ENCODE data around the gene TIGD3. TPM values are rescaled to one million over a fixed set of nuclear protein-coding genes. Genes with fewer than 3 reads are reported as not detected.

TIGD3 gene
- total and polyA plus RNA-seq, 2 of the 8 experiments (the other 6 are each of a cell fraction or from before 2014, with no cell fraction given): 1.1 to 1.3 TPM

- TF ChIP-seq CHD2 (IDR thresholded peaks at IDR 0.05; ENCODE audit: low read length) (no peak), USF2 (IDR thresholded peaks at IDR 0.05; ENCODE audit: low read length) (no peak), PHF8 (conservative IDR thresholded peaks at IDR 0.05; ENCODE audit: low read depth, low read length) (no peak), CBX8 (IDR thresholded peaks at IDR 0.05; ENCODE audit: borderline replicate concordance, low read depth, low read length) (no peak), FOSL1 (IDR thresholded peaks at IDR 0.05; ENCODE audit: insufficient read depth, low read depth, low read length) (no peak), TAF1 (IDR thresholded peaks at IDR 0.05; ENCODE audit: low read depth, low read length) (no peak), TCF12 (IDR thresholded peaks at IDR 0.05; ENCODE audit: low read depth, low read length) (no peak), E2F6 (IDR thresholded peaks at IDR 0.05) (no peak), KDM1A (IDR thresholded peaks at IDR 0.05; ENCODE audit: borderline replicate concordance, low read length) (no peak), GABPA (IDR thresholded peaks at IDR 0.05; ENCODE audit: borderline replicate concordance, insufficient read depth, low read length) (no peak)
Measured at GRCh38 chr11:65404638-65405339, 50.2 kb downstream of the TIGD3 start (continued).

Other genes starting within 250 kb of the TIGD3 start
- 40.1 and 42.4 TPM in 2 replicates for gene TM7SF2, start 242.9 kb upstream of the TIGD3 start, total RNA-seq (2021; fragmentation: NEBNext Ultra II Directional; extraction: Animal tissue kit (Norgen Biotek cat#: 25700))
- gene TM7SF2, start 242.9 kb upstream of the TIGD3 start, polyA plus RNA-seq (2011; rRNA removed): 96.0 and 141 TPM in 2 replicates
- 13.0 and 14.8 TPM in 2 replicates for gene ZNHIT2, start 237.1 kb upstream of the TIGD3 start, total RNA-seq (2021; fragmentation: NEBNext Ultra II Directional; extraction: Animal tissue kit (Norgen Biotek cat#: 25700))
- gene ZNHIT2, start 237.1 kb upstream of the TIGD3 start, polyA plus RNA-seq (2011; rRNA removed): 16.1 and 23.4 TPM in 2 replicates
- gene FAU, start 232.6 kb upstream of the TIGD3 start, total RNA-seq (2021; fragmentation: NEBNext Ultra II Directional; extraction: Animal tissue kit (Norgen Biotek cat#: 25700)): 860 and 896 TPM in 2 replicates
- 826 and 846 TPM in 2 replicates for gene FAU, start 232.6 kb upstream of the TIGD3 start, polyA plus RNA-seq (2011; rRNA removed)
- gene MRPL49, start 232.4 kb upstream of the TIGD3 start, total RNA-seq (2021; fragmentation: NEBNext Ultra II Directional; extraction: Animal tissue kit (Norgen Biotek cat#: 25700)): 54.0 and 55.3 TPM in 2 replicates
- gene MRPL49, start 232.4 kb upstream of the TIGD3 start, polyA plus RNA-seq (2011; rRNA removed): 77.8 and 84.8 TPM in 2 replicates
- 29.4 and 34.0 TPM in 2 replicates for gene SYVN1, start 220.2 kb upstream of the TIGD3 start, total RNA-seq (2021; fragmentation: NEBNext Ultra II Directional; extraction: Animal tissue kit (Norgen Biotek cat#: 25700))
- 27.8 and 37.5 TPM in 2 replicates for gene SYVN1, start 220.2 kb upstream of the TIGD3 start, polyA plus RNA-seq (2011; rRNA removed)
- not detected in 2 replicates for gene SPDYC, start 184.5 kb upstream of the TIGD3 start, total RNA-seq (2021; fragmentation: NEBNext Ultra II Directional; extraction: Animal tissue kit (Norgen Biotek cat#: 25700))
- 0.15 and 0.31 TPM in 2 replicates for gene SPDYC, start 184.5 kb upstream of the TIGD3 start, polyA plus RNA-seq (2011; rRNA removed)
- 194 and 200 TPM in 2 replicates for gene CAPN1, start 172.8 kb upstream of the TIGD3 start, total RNA-seq (2021; fragmentation: NEBNext Ultra II Directional; extraction: Animal tissue kit (Norgen Biotek cat#: 25700))
- gene CAPN1, start 172.8 kb upstream of the TIGD3 start, polyA plus RNA-seq (2011; rRNA removed): 233 and 337 TPM in 2 replicates
- gene POLA2, start 92.8 kb upstream of the TIGD3 start, total RNA-seq (2021; fragmentation: NEBNext Ultra II Directional; extraction: Animal tissue kit (Norgen Biotek cat#: 25700)): 31.2 and 34.6 TPM in 2 replicates
- gene POLA2, start 92.8 kb upstream of the TIGD3 start, polyA plus RNA-seq (2011; rRNA removed): 48.1 and 55.9 TPM in 2 replicates
- gene CDC42EP2, start 39.9 kb upstream of the TIGD3 start, total RNA-seq (2021; fragmentation: NEBNext Ultra II Directional; extraction: Animal tissue kit (Norgen Biotek cat#: 25700)): 11.7 and 11.8 TPM in 2 replicates
- 13.3 and 19.4 TPM in 2 replicates for gene CDC42EP2, start 39.9 kb upstream of the TIGD3 start, polyA plus RNA-seq (2011; rRNA removed)
- 67.2 and 79.2 TPM in 2 replicates for gene DPF2, start 20.9 kb upstream of the TIGD3 start, total RNA-seq (2021; fragmentation: NEBNext Ultra II Directional; extraction: Animal tissue kit (Norgen Biotek cat#: 25700))
- gene DPF2, start 20.9 kb upstream of the TIGD3 start, polyA plus RNA-seq (2011; rRNA removed): 53.6 and 88.1 TPM in 2 replicates
- gene SLC25A45, start 27.9 kb downstream of the TIGD3 start, total RNA-seq (2021; fragmentation: NEBNext Ultra II Directional; extraction: Animal tissue kit (Norgen Biotek cat#: 25700)): 0.54 and 0.61 TPM in 2 replicates
- gene SLC25A45, start 27.9 kb downstream of the TIGD3 start, polyA plus RNA-seq (2011; rRNA removed): 0.59 and 0.97 TPM in 2 replicates
- gene FRMD8, start 31.9 kb downstream of the TIGD3 start, total RNA-seq (2021; fragmentation: NEBNext Ultra II Directional; extraction: Animal tissue kit (Norgen Biotek cat#: 25700)): 16.7 and 19.2 TPM in 2 replicates
- 15.0 and 23.4 TPM in 2 replicates for gene FRMD8, start 31.9 kb downstream of the TIGD3 start, polyA plus RNA-seq (2011; rRNA removed)
- gene NEAT1, start 68.0 kb downstream of the TIGD3 start, total RNA-seq (2021; fragmentation: NEBNext Ultra II Directional; extraction: Animal tissue kit (Norgen Biotek cat#: 25700)): 10.4 and 10.7 TPM in 2 replicates
- gene NEAT1, start 68.0 kb downstream of the TIGD3 start, polyA plus RNA-seq (2011; rRNA removed): 1.6 and 2.4 TPM in 2 replicates
- 911 and 984 TPM in 2 replicates for gene MALAT1, start 144.3 kb downstream of the TIGD3 start, total RNA-seq (2021; fragmentation: NEBNext Ultra II Directional; extraction: Animal tissue kit (Norgen Biotek cat#: 25700))
- gene MALAT1, start 144.3 kb downstream of the TIGD3 start, polyA plus RNA-seq (2011; rRNA removed): 115 and 138 TPM in 2 replicates
- 59.4 and 59.8 TPM in 2 replicates for gene SCYL1, start 170.3 kb downstream of the TIGD3 start, total RNA-seq (2021; fragmentation: NEBNext Ultra II Directional; extraction: Animal tissue kit (Norgen Biotek cat#: 25700))
- gene SCYL1, start 170.3 kb downstream of the TIGD3 start, polyA plus RNA-seq (2011; rRNA removed): 77.7 and 111 TPM in 2 replicates
- 12.8 and 15.3 TPM in 2 replicates for gene LTBP3, start 203.6 kb downstream of the TIGD3 start, total RNA-seq (2021; fragmentation: NEBNext Ultra II Directional; extraction: Animal tissue kit (Norgen Biotek cat#: 25700))
- gene LTBP3, start 203.6 kb downstream of the TIGD3 start, polyA plus RNA-seq (2011; rRNA removed): 17.8 and 25.2 TPM in 2 replicates
- 53.4 and 56.1 TPM in 2 replicates for gene ZNRD2, start 215.7 kb downstream of the TIGD3 start, total RNA-seq (2021; fragmentation: NEBNext Ultra II Directional; extraction: Animal tissue kit (Norgen Biotek cat#: 25700))
- gene ZNRD2, start 215.7 kb downstream of the TIGD3 start, polyA plus RNA-seq (2011; rRNA removed): 125 and 148 TPM in 2 replicates
- gene FAM89B, start 217.8 kb downstream of the TIGD3 start, total RNA-seq (2021; fragmentation: NEBNext Ultra II Directional; extraction: Animal tissue kit (Norgen Biotek cat#: 25700)): 15.8 and 17.6 TPM in 2 replicates
- gene FAM89B, start 217.8 kb downstream of the TIGD3 start, polyA plus RNA-seq (2011; rRNA removed): 32.4 and 39.2 TPM in 2 replicates
- 6.6 and 7.9 TPM in 2 replicates for gene EHBP1L1, start 221.3 kb downstream of the TIGD3 start, total RNA-seq (2021; fragmentation: NEBNext Ultra II Directional; extraction: Animal tissue kit (Norgen Biotek cat#: 25700))
- 4.3 and 6.2 TPM in 2 replicates for gene EHBP1L1, start 221.3 kb downstream of the TIGD3 start, polyA plus RNA-seq (2011; rRNA removed)
- 0.42 and 1.0 TPM in 2 replicates for gene KCNK7, start 241.0 kb downstream of the TIGD3 start, total RNA-seq (2021; fragmentation: NEBNext Ultra II Directional; extraction: Animal tissue kit (Norgen Biotek cat#: 25700))
- gene KCNK7, start 241.0 kb downstream of the TIGD3 start, polyA plus RNA-seq (2011; rRNA removed): 0.74 and 1.4 TPM in 2 replicates

Data from H1 (cell line).